Liver (tissue), 9 donors: ENCODE results near the gene TNS1. TPM values are rescaled to one million over a fixed set of nuclear protein-coding genes. Genes with fewer than 3 reads are reported as not detected.

Source experiments
- DNase-seq: peaks from one replicate; pipeline ENCODE4 v3.0.0-alpha.2; 2017; ENCODE audit warnings: low spot score
- H3K27ac ChIP-seq, 2 donors: one replicate each; pipeline ENCODE4 v1.7.0; 2013; ENCODE audit warnings: inconsistent platforms in 2 of 2, low read length in 2 of 2, control low read depth in 1 of 2, low read depth in 1 of 2, mild to moderate bottlenecking in 1 of 2
- H3K27me3 ChIP-seq, 4 donors: one replicate each; pipeline versions ENCODE4 v1.6.1 to v1.7.0; 2013; ENCODE audit warnings: low read length in 3 of 4, inconsistent platforms in 1 of 4, mild to moderate bottlenecking in 1 of 4, moderate library complexity in 1 of 4; ENCODE audit not compliant: control insufficient read depth in 4 of 4, insufficient read depth in 4 of 4
- H3K36me3 ChIP-seq, 4 donors: one replicate each; pipeline versions ENCODE4 v1.6.1 to v1.7.0; 2013; ENCODE audit warnings: low read length in 3 of 4, mild to moderate bottlenecking in 3 of 4, low read depth in 1 of 4, moderate library complexity in 1 of 4; ENCODE audit not compliant: control insufficient read depth in 4 of 4, insufficient read depth in 3 of 4
- H3K4me1 ChIP-seq, 4 donors: one replicate each; pipeline versions ENCODE4 v1.6.1 to v1.7.0; 2013; ENCODE audit warnings: low read length in 3 of 4, mild to moderate bottlenecking in 3 of 4, moderate library complexity in 1 of 4; ENCODE audit not compliant: control insufficient read depth in 4 of 4, insufficient read depth in 4 of 4
- H3K4me3 ChIP-seq, 3 donors: one replicate each; pipeline versions ENCODE4 v1.6.1 to v1.7.0; 2013; ENCODE audit warnings: low read length in 3 of 3, control low read depth in 1 of 3, low read depth in 1 of 3, mild to moderate bottlenecking in 1 of 3
- H3K9ac ChIP-seq, 2 donors: one replicate each; pipeline ENCODE4 v1.7.0; 2013; ENCODE audit warnings: low read length in 2 of 2, mild to moderate bottlenecking in 2 of 2, moderate library complexity in 2 of 2, control low read depth in 1 of 2, low read depth in 1 of 2
- H3K9me3 ChIP-seq, 4 donors: one replicate each; pipeline versions ENCODE4 v1.6.1 to v1.7.0; 2013; ENCODE audit warnings: low read length in 3 of 4; ENCODE audit not compliant: control insufficient read depth in 4 of 4
- EGR1 ChIP-seq, 2 donors: IDR thresholded peaks; 2 replicates each; pipeline ENCODE4 v1.6.1; 2016 to 2018; ENCODE audit warnings: antibody characterized with exemption in 2 of 2, low read depth in 2 of 2
- FOXA1 ChIP-seq: IDR thresholded peaks from 2 replicates; pipeline ENCODE4 v1.6.1; 2016; ENCODE audit warnings: antibody characterized with exemption
- FOXA2 ChIP-seq: IDR thresholded peaks from 2 replicates; pipeline ENCODE4 v1.6.1; 2016; ENCODE audit warnings: antibody characterized with exemption
- GABPA ChIP-seq, 2 donors: IDR thresholded peaks in 1 of 2; conservative IDR thresholded peaks in 1 of 2; 2 replicates each; pipeline ENCODE4 v1.6.1; 2016; ENCODE audit warnings: antibody characterized with exemption in 2 of 2, mild to moderate bottlenecking in 1 of 2, moderate library complexity in 1 of 2
- HNF4A ChIP-seq, 2 donors: conservative IDR thresholded peaks; 2 replicates each; pipeline ENCODE4 v1.6.1; 2016; ENCODE audit warnings: antibody characterized with exemption in 2 of 2, mild to moderate bottlenecking in 2 of 2
- HNF4G ChIP-seq: IDR thresholded peaks from 2 replicates; pipeline ENCODE4 v1.6.1; 2016; ENCODE audit warnings: antibody characterized with exemption
- JUND ChIP-seq, 2 donors: IDR thresholded peaks; 2 replicates each; pipeline ENCODE4 v1.6.1; 2016; ENCODE audit warnings: antibody characterized with exemption in 2 of 2
- MAX ChIP-seq: IDR thresholded peaks from 2 replicates; pipeline ENCODE4 v1.6.1; 2016; ENCODE audit warnings: antibody characterized with exemption
- NR2F2 ChIP-seq: IDR thresholded peaks from 2 replicates; pipeline ENCODE4 v1.6.1; 2016; ENCODE audit warnings: antibody characterized with exemption
- RAD21 ChIP-seq, 2 donors: IDR thresholded peaks; 2 replicates each; pipeline ENCODE4 v1.6.1; 2016; ENCODE audit warnings: antibody characterized with exemption in 2 of 2, mild to moderate bottlenecking in 2 of 2
- RXRA ChIP-seq, 2 donors: IDR thresholded peaks; 2 replicates each; pipeline ENCODE4 v1.6.1; 2017 to 2018; ENCODE audit warnings: antibody characterized with exemption in 2 of 2, mild to moderate bottlenecking in 1 of 2
- SP1 ChIP-seq: IDR thresholded peaks from 2 replicates; pipeline ENCODE4 v1.6.1; 2018; ENCODE audit warnings: antibody characterized with exemption, mild to moderate bottlenecking
- TAF1 ChIP-seq: conservative IDR thresholded peaks from 2 replicates; pipeline ENCODE4 v1.6.1; 2016; ENCODE audit warnings: antibody characterized with exemption, mild to moderate bottlenecking
- YY1 ChIP-seq: IDR thresholded peaks from 2 replicates; pipeline ENCODE4 v1.6.1; 2016; ENCODE audit warnings: antibody characterized with exemption, mild to moderate bottlenecking
- WGBS: extraction: QIAGEN DNeasy Blood & Tissue Kit; methylation state at CpG from one replicate; pipeline ENCODE4 v1.1.7; 2013; 5-methylcytosine and 5-hydroxymethylcytosine counted together
- polyA plus RNA-seq, 2 donors: library from polyadenylated mRNA; stranded (reverse) in 1 of 2; unstranded in 1 of 2; fragments of 200-250 nt in 1 of 2; fragments of >200 nt in 1 of 2; fragmentation: Nextera tagmentation in 1 of 2; extraction: Ambion mirVana in 1 of 2; gene quantifications; one replicate each; pipeline versions ENCODE4 v1.2.1 to v1.2.3, GENCODE V29; 2013 to 2015
- total RNA-seq, 2 donors: library from RNA; depleted of rRNA; stranded (reverse); fragments of >200 nt; gene quantifications; one replicate each; pipeline ENCODE4 v1.2.3, GENCODE V29; 2014
- TF ChIP-seq, protein P1 (sequence below): IDR thresholded peaks from 2 replicates; pipeline ENCODE4 v1.6.1; 2016; ENCODE audit warnings: antibody characterized with exemption, mild to moderate bottlenecking
- TF ChIP-seq, protein P2 (sequence below): IDR thresholded peaks from 2 replicates; pipeline ENCODE4 v1.6.1; 2016; ENCODE audit warnings: antibody characterized with exemption
- TF ChIP-seq, protein P3 (sequence below): fragments of 150-350 bp; IDR thresholded peaks from 2 replicates; pipeline ENCODE4 v1.5.1; 2017; ENCODE audit warnings: improper control_type of control experiment, low read depth, low read length; ENCODE audit not compliant: missing input control
- TF ChIP-seq, protein P4 (sequence below): IDR thresholded peaks from 2 replicates; pipeline ENCODE4 v1.6.1; 2016; ENCODE audit warnings: antibody characterized with exemption
- donor health status: healthy.
- donor health status: healthy.
- donor health status: healthy.
- donor health status: healthy.
- donor health status: healthy.

Gene TNS1
- total and polyA plus RNA-seq, 4 donors, result 16.3 to 128 (median 57.3) TPM

GRCh38 chr2:217923007-217923686 is 79.6 kb downstream of the TNS1 start:
- Histone ChIP-seq H3K36me3 (peaks cover 0 to 4% (median 0%) of the 10 kb centered on the region in 4 donors), H3K4me1 (peaks cover 36 to 91% (median 77%) of the 10 kb centered on the region in 4 donors), H3K9ac (peak overlapping the region in 1 of 2 donors; percentile 90), H3K27ac (peak overlapping the region; percentile 68 to 99), H3K27me3 (no peaks in the 10 kb centered on the region), H3K4me3 (no peak overlapping the region), H3K9me3 (no peaks in the 10 kb centered on the region)
- no peak for DNase-seq
- 77% methylated on average over 8 of the region's 8 CpGs for whole genome bisulfite sequencing
- TF ChIP-seq HNF4A (conservative IDR thresholded peaks at IDR 0.05), result no peak
- TF ChIP-seq JUND (IDR thresholded peaks at IDR 0.05), result no peak
- TF ChIP-seq, protein P1, sequence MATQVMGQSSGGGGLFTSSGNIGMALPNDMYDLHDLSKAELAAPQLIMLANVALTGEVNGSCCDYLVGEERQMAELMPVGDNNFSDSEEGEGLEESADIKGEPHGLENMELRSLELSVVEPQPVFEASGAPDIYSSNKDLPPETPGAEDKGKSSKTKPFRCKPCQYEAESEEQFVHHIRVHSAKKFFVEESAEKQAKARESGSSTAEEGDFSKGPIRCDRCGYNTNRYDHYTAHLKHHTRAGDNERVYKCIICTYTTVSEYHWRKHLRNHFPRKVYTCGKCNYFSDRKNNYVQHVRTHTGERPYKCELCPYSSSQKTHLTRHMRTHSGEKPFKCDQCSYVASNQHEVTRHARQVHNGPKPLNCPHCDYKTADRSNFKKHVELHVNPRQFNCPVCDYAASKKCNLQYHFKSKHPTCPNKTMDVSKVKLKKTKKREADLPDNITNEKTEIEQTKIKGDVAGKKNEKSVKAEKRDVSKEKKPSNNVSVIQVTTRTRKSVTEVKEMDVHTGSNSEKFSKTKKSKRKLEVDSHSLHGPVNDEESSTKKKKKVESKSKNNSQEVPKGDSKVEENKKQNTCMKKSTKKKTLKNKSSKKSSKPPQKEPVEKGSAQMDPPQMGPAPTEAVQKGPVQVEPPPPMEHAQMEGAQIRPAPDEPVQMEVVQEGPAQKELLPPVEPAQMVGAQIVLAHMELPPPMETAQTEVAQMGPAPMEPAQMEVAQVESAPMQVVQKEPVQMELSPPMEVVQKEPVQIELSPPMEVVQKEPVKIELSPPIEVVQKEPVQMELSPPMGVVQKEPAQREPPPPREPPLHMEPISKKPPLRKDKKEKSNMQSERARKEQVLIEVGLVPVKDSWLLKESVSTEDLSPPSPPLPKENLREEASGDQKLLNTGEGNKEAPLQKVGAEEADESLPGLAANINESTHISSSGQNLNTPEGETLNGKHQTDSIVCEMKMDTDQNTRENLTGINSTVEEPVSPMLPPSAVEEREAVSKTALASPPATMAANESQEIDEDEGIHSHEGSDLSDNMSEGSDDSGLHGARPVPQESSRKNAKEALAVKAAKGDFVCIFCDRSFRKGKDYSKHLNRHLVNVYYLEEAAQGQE, result no peak
- TF ChIP-seq TAF1, result no peak
- no peak for TF ChIP-seq SP1
- TF ChIP-seq FOXA1, result no peak
- TF ChIP-seq MAX, result no peak
- no peak for TF ChIP-seq GABPA (IDR thresholded peaks at IDR 0.05 in 1 of 2, conservative IDR thresholded peaks at IDR 0.05 in 1 of 2)
- TF ChIP-seq RAD21 (IDR thresholded peaks at IDR 0.05), result no peak
- TF ChIP-seq, protein P2, sequence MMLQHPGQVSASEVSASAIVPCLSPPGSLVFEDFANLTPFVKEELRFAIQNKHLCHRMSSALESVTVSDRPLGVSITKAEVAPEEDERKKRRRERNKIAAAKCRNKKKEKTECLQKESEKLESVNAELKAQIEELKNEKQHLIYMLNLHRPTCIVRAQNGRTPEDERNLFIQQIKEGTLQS, result no peak
- TF ChIP-seq HNF4G, result no peak
- no peak for TF ChIP-seq EGR1 (IDR thresholded peaks at IDR 0.05; ENCODE audit: low read depth in 2 of 2)
- TF ChIP-seq, protein P3, sequence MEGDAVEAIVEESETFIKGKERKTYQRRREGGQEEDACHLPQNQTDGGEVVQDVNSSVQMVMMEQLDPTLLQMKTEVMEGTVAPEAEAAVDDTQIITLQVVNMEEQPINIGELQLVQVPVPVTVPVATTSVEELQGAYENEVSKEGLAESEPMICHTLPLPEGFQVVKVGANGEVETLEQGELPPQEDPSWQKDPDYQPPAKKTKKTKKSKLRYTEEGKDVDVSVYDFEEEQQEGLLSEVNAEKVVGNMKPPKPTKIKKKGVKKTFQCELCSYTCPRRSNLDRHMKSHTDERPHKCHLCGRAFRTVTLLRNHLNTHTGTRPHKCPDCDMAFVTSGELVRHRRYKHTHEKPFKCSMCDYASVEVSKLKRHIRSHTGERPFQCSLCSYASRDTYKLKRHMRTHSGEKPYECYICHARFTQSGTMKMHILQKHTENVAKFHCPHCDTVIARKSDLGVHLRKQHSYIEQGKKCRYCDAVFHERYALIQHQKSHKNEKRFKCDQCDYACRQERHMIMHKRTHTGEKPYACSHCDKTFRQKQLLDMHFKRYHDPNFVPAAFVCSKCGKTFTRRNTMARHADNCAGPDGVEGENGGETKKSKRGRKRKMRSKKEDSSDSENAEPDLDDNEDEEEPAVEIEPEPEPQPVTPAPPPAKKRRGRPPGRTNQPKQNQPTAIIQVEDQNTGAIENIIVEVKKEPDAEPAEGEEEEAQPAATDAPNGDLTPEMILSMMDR, result no peak
- no peak for TF ChIP-seq YY1
- no peak for TF ChIP-seq NR2F2
- TF ChIP-seq, protein P4, sequence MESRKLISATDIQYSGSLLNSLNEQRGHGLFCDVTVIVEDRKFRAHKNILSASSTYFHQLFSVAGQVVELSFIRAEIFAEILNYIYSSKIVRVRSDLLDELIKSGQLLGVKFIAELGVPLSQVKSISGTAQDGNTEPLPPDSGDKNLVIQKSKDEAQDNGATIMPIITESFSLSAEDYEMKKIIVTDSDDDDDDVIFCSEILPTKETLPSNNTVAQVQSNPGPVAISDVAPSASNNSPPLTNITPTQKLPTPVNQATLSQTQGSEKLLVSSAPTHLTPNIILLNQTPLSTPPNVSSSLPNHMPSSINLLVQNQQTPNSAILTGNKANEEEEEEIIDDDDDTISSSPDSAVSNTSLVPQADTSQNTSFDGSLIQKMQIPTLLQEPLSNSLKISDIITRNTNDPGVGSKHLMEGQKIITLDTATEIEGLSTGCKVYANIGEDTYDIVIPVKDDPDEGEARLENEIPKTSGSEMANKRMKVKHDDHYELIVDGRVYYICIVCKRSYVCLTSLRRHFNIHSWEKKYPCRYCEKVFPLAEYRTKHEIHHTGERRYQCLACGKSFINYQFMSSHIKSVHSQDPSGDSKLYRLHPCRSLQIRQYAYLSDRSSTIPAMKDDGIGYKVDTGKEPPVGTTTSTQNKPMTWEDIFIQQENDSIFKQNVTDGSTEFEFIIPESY, result no peak
- no peak for TF ChIP-seq RXRA (IDR thresholded peaks at IDR 0.05)
- TF ChIP-seq FOXA2, result no peak
